Measurements from ENCODE around the gene HERPUD1.

Gene HERPUD1

GRCh38 chr16:56910654-56911539, 21.0 kb upstream of the HERPUD1 start:
- no peak for DNase-seq (ENCODE audit: low read depth in 1 of 2, low spot score in 1 of 2)

DNA sequence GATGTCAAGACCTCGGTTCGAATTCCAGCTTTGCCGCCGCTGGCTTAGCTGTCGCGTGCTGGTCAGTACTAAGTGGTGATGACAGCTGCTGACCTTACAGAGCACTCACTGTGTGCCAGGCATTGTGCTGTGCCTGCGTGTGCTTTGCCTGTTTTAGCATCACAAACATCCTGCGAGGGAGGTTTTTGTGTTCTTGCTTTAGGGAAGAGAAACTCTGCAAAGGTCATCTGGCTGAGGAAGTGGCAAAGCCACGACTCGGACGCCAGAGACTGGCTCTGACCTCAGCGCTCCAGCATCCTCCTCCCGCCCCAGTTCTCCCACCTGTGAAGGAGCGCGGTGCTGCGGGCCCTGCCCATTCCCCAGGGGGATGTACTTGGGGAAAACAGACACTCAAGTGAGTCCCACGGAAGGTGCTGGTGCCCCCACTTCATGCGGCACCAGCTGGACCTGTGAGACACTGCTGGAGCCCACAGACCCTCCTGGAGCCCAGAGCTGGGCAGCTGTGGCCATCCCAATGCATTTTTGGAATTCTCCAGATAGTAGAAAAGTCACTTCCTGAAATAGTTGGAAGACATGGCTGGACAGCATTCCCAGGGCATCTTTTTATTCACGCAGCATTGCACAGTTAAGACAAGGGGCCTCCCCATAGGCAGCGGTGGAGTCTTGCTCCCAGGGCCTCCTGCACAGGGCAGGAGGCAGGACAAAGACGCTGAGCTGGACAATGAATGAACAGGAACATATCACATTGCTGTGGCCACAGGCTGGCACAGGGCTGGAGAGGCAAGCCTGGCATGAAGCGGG, 20.0 kb upstream of the HERPUD1 start:
- no peak for DNase-seq (ENCODE audit: low read depth in 1 of 2, low spot score in 1 of 2)

- no peak for DNase-seq (ENCODE audit: low read depth in 1 of 2, low spot score in 1 of 2)
Measured at GRCh38 chr16:56912746-56913708, 18.9 kb upstream of the HERPUD1 start.

DNA sequence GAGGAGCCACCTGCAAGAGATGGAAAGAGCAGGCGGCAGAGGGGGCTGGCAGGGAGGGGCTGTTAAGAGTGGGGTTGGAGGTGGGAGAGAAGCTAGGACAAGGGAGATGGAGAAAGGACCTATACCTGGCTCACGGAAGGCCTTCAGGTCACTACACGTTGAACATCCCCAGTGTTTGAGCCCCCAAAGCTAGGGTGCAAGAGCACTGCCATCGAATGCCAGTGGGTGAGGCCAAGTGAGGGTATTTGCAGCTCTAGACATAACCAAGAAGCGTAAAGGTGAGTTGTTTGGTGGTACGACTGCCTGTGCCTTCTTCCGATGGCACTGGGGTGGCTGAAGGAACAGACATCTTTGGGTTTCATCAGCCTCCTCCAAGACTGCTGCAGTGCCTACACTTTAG, 17.0 kb upstream of the HERPUD1 start:
- no peak for DNase-seq (ENCODE audit: low read depth in 1 of 2, low spot score in 1 of 2)

GRCh38 chr16:56915336-56916119, 16.4 kb upstream of the HERPUD1 start:
- DNase-seq (ENCODE audit: low read depth in 1 of 2, low spot score in 1 of 2), result no peak

- DNase-seq (ENCODE audit: low read depth in 1 of 2, low spot score in 1 of 2), result no peak
Measured at GRCh38 chr16:56916571-56917403, 15.2 kb upstream of the HERPUD1 start.

DNA sequence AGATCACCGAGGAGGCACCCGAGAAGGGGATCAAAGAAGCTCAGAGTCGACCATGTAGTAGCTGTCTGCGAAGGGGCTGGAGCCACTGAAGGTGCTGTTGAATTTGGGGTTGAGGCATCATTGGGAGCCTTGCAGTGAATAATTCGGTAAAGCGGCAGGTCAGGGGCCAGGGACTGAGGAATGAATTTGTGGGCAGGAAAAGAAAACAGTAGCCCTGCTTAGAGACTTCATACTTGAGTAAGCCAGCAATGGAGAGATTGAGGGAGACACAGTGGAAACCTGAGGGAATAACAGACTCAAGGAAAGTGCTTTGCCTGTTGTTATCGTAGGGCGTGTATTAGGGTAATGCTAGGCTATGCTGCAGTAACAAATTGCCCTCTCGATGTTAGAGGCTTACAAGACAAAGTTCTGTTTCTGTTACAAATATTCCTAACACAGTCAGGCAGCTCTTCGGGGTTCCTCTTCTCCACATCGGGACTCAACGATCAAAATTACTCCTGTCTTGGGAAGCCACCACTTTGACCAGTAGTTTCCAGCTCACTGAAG, 13.4 kb upstream of the HERPUD1 start:
- DNase-seq (ENCODE audit: low read depth in 1 of 2, low spot score in 1 of 2), result no peak

- no peak for DNase-seq (ENCODE audit: low read depth in 1 of 2, low spot score in 1 of 2)
Measured at GRCh38 chr16:56919099-56919800, 12.7 kb upstream of the HERPUD1 start.

DNA sequence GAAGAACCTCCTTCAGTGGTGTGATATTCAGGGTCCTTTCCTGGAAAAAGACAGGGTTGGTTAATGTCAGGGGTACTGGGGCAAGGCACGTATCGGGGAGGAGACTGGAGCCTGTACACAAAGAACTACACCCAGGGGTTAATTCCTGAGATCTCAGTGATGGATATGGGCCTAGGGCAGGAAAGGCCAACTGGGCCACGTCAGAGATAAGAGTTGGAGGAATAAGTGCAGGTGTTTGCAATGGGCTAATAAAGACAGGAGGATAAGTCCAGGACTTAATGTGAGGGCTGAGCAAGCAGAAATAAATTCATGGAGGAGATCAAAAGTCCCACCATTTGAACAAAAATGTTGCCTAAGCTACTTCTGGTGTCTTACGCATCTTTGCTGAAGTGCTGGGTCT, 10.4 kb upstream of the HERPUD1 start:
- no peak for DNase-seq (ENCODE audit: low read depth in 1 of 2, low spot score in 1 of 2)

GRCh38 chr16:56923481-56924091, 8.4 kb upstream of the HERPUD1 start:
- no peak for DNase-seq (ENCODE audit: low read depth in 1 of 2, low spot score in 1 of 2)

DNA sequence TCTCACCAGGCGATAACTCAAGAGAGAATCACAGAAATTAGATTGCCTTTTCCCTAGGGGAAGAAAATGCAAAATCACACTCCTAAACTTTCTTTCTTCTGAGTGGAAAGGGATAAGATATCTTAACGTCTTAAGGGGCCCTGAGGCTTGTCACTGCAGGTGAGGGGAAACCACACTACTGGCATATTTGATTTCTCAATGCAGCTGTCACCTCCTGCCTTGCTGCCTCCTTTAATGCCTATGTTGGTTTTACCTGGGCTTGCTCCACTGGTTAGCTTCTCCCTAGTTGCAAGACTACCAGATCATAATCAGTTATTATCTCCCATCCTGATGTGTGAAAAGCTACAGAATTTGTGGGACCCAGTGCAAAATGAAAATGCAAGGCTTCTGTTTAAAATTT, 4.5 kb upstream of the HERPUD1 start:
- DNase-seq (ENCODE audit: low read depth in 1 of 2, low spot score in 1 of 2), result no peak

GRCh38 chr16:56929639-56930038, 2.3 kb upstream of the HERPUD1 start:
- no peak for DNase-seq (ENCODE audit: low read depth in 1 of 2, low spot score in 1 of 2)

DNA sequence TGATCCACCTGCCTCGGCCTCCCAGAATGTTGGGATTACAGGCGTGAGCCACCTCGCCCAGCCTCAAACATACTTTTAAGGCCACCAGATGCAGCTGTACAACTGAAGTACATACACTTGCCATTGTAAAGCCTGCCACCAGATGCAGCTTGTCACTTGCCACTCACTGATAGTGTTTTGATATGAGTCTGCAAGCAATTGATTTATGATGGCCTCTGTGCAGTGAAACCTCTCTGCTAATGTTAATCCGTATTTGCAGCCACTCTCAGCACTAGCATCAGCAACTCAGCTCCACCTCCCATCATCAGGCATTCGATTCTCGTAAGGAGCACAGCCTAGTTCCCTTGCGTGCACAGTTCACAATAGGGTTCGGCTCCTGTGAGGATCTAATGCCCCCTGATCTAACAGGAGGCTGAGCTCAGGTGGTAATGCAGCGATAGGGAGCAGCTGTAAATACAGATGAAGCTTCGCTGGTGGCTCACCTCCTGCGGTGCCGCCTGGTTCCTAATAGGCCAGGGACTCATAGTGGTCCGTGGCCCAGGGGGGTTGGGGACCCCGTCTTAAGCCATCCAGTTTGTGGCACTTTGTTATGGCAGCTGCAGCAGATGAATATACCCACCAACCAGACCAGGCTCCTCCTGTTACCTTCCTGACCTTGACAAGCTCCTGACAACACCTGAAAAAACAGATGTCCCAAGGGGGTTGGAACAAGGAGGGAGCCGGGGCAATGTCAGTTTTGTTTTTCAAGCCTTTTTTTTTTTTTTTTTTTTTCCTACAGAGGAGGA, 1.3 kb upstream of the HERPUD1 start:
- no peak for DNase-seq (ENCODE audit: low read depth in 1 of 2, low spot score in 1 of 2)

DNA sequence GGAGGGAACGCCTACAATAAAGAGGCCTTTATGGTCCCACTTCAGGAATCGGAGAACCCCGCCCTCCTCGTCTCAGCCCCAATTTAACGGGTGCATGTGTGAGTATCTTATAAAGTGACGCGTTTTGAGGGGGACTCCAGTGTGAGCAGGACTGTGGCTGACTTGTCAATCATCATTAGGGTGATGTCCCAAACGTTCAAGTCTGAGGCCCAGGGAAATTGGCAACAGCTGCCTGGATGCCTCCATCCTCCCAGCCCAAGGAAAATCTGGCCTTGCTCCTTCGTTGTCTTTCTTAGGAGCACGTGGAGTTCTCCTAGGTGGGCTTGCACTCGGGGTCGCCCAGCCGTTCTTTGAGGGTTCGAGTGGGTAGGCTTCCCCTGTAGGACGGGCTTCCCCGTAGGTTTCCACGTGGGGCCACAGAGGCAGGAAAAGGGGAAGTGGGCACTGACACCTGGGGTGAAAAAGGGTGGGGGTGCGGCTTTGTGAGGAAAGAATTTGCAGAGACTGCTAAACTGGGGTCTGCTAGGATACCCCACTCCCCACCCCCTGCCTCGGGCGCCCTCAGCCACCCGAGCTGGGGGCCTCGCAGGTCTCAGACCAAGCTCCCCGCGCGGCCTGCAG, 561 bp upstream of the HERPUD1 start:
- DNase-seq (ENCODE audit: low read depth in 1 of 2, low spot score in 1 of 2), result no peak

DNA sequence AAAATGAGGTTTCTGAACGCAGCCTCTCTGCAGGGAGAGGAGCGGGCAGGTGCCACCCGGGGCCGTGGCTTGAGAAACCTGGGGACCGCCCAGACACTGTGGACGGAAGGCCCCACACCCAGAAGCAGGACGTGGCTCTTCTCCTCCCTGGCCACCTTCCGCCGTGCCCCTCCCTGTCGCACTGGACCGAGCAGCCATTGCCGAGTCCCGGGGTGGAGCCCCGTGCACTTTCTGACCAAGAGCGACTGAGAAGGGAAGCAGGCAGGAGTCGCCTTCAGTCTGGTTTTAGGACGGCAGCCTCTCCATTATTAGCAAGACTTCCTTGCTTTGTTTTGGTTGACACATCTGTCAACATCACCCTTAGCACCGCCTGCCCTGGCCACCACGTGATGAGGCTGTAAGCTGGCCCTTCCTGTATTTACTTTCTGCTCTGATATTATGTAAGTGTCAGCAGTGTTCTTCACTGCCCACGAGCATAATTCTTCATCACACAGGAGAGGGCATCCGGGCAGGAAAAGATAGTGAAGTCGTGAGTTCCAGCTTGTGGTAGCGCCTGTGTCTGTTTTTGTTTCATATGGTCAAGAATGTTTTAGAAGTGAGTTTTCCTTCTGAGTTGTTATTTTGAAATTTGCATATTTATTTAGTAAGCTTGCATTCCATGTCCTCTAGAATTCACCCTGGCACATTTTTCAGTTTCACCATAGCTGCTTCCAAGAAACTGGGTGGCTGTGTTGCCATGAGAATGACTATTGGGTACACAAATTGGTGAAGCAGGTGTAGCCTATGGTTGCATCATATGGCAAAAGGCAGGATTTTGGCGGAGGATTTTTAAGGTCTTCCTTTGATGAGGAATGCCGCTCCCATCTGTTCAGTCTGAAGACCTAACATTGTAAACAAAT, 1.0 kb downstream of the HERPUD1 start:
- DNase-seq (ENCODE audit: low read depth in 1 of 2, low spot score in 1 of 2), result no peak

Measured in stimulated activated CD4-positive, alpha-beta T cell treated with anti-CD3 and anti-CD28 coated beads, Interleukin-15, amount 100 ng/mL, for 1 hour (primary cell).